C4-2B (cell line): Measurements from ENCODE around the gene USP15.
"Not testable (repeated sequence)": the region's sequence is repeated elsewhere in the genome, so short reads cannot be mapped to it uniquely, and the experiment has no call there.

ENCODE experiments used
- H3K27ac ChIP-seq: fragments of 450-650 bp; 2 replicates; pipeline ENCODE4 v1.5.1; 2017
- CTCF ChIP-seq: fragments of 450-650 bp; conservative IDR thresholded peaks from 2 replicates; pipeline ENCODE4 v1.5.1; 2017; ENCODE audit warnings: mild to moderate bottlenecking
- ZFX ChIP-seq: fragments of 450-650 bp; IDR thresholded peaks from 2 replicates; pipeline ENCODE4 v1.6.1; 2017

USP15 gene

GRCh38 chr12:62345667-62346066, 85.5 kb downstream of the USP15 start:
- H3K27ac ChIP-seq = no peak overlapping the region
- TF ChIP-seq ZFX = no peak
- TF ChIP-seq CTCF = no peak

GRCh38 chr12:62346817-62347216, 86.6 kb downstream of the USP15 start:
- H3K27ac ChIP-seq = no peak overlapping the region
- TF ChIP-seq ZFX (no peak), CTCF (no peak)

GRCh38 chr12:62347922-62348650, 87.9 kb downstream of the USP15 start:
- TF ChIP-seq CTCF = no peak
- no peak for TF ChIP-seq ZFX
- H3K27ac ChIP-seq = no peak overlapping the region

- H3K27ac ChIP-seq = no peak overlapping the region
- TF ChIP-seq ZFX (no peak), CTCF (no peak)
These were observed 90.3 kb downstream of the USP15 start for GRCh38 chr12:62350554-62350953.

GRCh38 chr12:62351326-62351725, 91.1 kb downstream of the USP15 start:
- no peak overlapping the region for H3K27ac ChIP-seq
- TF ChIP-seq ZFX (no peak), CTCF (no peak)

- no peak for TF ChIP-seq CTCF
- TF ChIP-seq ZFX = no peak
- H3K27ac ChIP-seq = no peak overlapping the region
These were observed 100.8 kb downstream of the USP15 start for GRCh38 chr12:62361048-62361447.

- H3K27ac ChIP-seq = no peak overlapping the region
- TF ChIP-seq ZFX (no peak), CTCF (no peak)
These were observed 103.3 kb downstream of the USP15 start for GRCh38 chr12:62363506-62363905.

GRCh38 chr12:62364697-62365096, 104.5 kb downstream of the USP15 start:
- H3K27ac ChIP-seq = not testable (repeated sequence)

GRCh38 chr12:62365846-62366245, 105.6 kb downstream of the USP15 start:
- H3K27ac ChIP-seq = not testable (repeated sequence)

- H3K27ac ChIP-seq = not testable (repeated sequence)
These were observed 108.4 kb downstream of the USP15 start for GRCh38 chr12:62368430-62369223.
